H1 (cell line): ENCODE results near the gene COLEC11. TPM values are rescaled to one million over a fixed set of nuclear protein-coding genes. Genes with fewer than 3 reads are reported as not detected.
A peak's percentile ranks its signal among the peaks of the same experiment; 100 is the strongest.

Experiments used
- CTCF ChIA-PET: fragments of 300-600 bp; sonication (Branson Sonifier 250); formaldehyde crosslinking; loops from one replicate; lab custom pipeline; 2021; ENCODE audit not compliant: partially characterized antibody; lab: Charles Lee
- POLR2A ChIA-PET: fragments of 300-600 bp; sonication (Branson Sonifier 250); formaldehyde crosslinking; loops from one replicate; lab custom pipeline; 2021; ENCODE audit warnings: inconsistent platforms; ENCODE audit not compliant: partially characterized antibody; lab: Charles Lee
- DNase-seq, 2 experiments: peaks; one replicate each; pipeline versions ENCODE4 v3.0.0 to v3.0.0-alpha.2; 2010 to 2022; ENCODE audit warnings: low spot score in 2 of 2, low read depth in 1 of 2, mixed read lengths in 1 of 2
- FAIRE-seq: peaks from 2 replicates; lab custom pipeline; 2011; peaks lifted over from hg19 to GRCh38; lab: Jason Lieb, UNC
- H2AFZ ChIP-seq: 2 replicates; pipeline ENCODE4 v1.8.1; 2012; ENCODE audit warnings: low read length, inconsistent platforms
- H2AK5ac ChIP-seq: 2 replicates; pipeline ENCODE4 v1.6.1; 2013; ENCODE audit warnings: low read depth, low read length
- H2BK120ac ChIP-seq: replicated peaks from 2 replicates; pipeline ENCODE3; 2013; ENCODE audit warnings: low read depth, low read length, inconsistent platforms
- H2BK12ac ChIP-seq: 2 replicates; pipeline ENCODE4 v1.6.1; 2013; ENCODE audit warnings: low read depth, low read length
- H2BK15ac ChIP-seq: 2 replicates; pipeline ENCODE4 v1.6.1; 2013; ENCODE audit warnings: low read length
- H2BK20ac ChIP-seq: 2 replicates; pipeline ENCODE4 v1.6.1; 2013; ENCODE audit warnings: low read length
- H2BK5ac ChIP-seq: 2 replicates; pipeline ENCODE4 v1.6.1; 2013; ENCODE audit warnings: low read depth, low read length
- H3K14ac ChIP-seq: 2 replicates; pipeline ENCODE4 v1.6.1; 2013; ENCODE audit warnings: inconsistent platforms; ENCODE audit not compliant: insufficient read length
- H3K18ac ChIP-seq: 2 replicates; pipeline ENCODE4 v1.6.1; 2013; ENCODE audit warnings: low read length; ENCODE audit errors: extremely low read depth
- H3K23ac ChIP-seq: 2 replicates; pipeline ENCODE4 v1.6.1; 2013; ENCODE audit warnings: inconsistent platforms; ENCODE audit not compliant: insufficient read length
- H3K23me2 ChIP-seq: 2 replicates; pipeline ENCODE4 v1.6.1; 2013; ENCODE audit warnings: low read depth, low read length
- H3K27ac ChIP-seq: 2 replicates; pipeline ENCODE4 v1.6.1; 2011; ENCODE audit warnings: low read depth, low read length, inconsistent platforms
- H3K27me3 ChIP-seq, 4 experiments: replicated peaks in 1 of 4; 1 replicate in 1 of 4; 2 replicates in 3 of 4; pipeline versions ENCODE4 v1.6.1 to v1.8.1; 2011 to 2013; ENCODE audit warnings: low read length in 3 of 4, mild to moderate bottlenecking in 3 of 4, inconsistent platforms in 2 of 4, mixed read lengths in 2 of 4, moderate library complexity in 1 of 4; ENCODE audit not compliant: control insufficient read depth in 3 of 4, insufficient read depth in 3 of 4; ENCODE audit errors: extremely low read depth in 1 of 4
- H3K36me3 ChIP-seq, 4 experiments: 2 replicates each; pipeline versions ENCODE4 v1.6.1 to v1.8.1; 2011 to 2013; ENCODE audit warnings: mild to moderate bottlenecking in 4 of 4, low read length in 3 of 4, moderate library complexity in 2 of 4, control low read depth in 1 of 4, inconsistent platforms in 1 of 4; ENCODE audit not compliant: insufficient read depth in 4 of 4, control insufficient read depth in 2 of 4
- H3K4ac ChIP-seq: replicated peaks from 2 replicates; pipeline ENCODE3; 2013; ENCODE audit warnings: low read length, low read depth, mixed read lengths, inconsistent platforms; ENCODE audit not compliant: insufficient read length
- H3K4me1 ChIP-seq, 4 experiments: replicated peaks in 1 of 4; 1 replicate in 1 of 4; 2 replicates in 3 of 4; pipeline versions ENCODE4 v1.6.1 to v1.8.1; 2011 to 2013; ENCODE audit warnings: low read length in 3 of 4, inconsistent platforms in 2 of 4, mixed read lengths in 1 of 4; ENCODE audit not compliant: insufficient read depth in 4 of 4, control insufficient read depth in 3 of 4
- H3K4me2 ChIP-seq, 2 experiments: 2 replicates each; pipeline versions ENCODE4 v1.6.1 to v1.8.1; 2011 to 2013; ENCODE audit warnings: low read depth in 2 of 2, low read length in 2 of 2, control low read depth in 1 of 2, inconsistent platforms in 1 of 2, mild to moderate bottlenecking in 1 of 2; ENCODE audit not compliant: insufficient read depth in 1 of 2
- H3K4me3 ChIP-seq, 4 experiments: fragments of 200-600, 300-600 bp in 1 of 4; sonication (generic), shearing (Covaris generic), sonication (Bioruptor Twin) in 1 of 4; 2 replicates each; pipeline versions ENCODE4 v1.5.1 to v1.8.1; 2011 to 2016; ENCODE audit warnings: low read length in 4 of 4, low read depth in 3 of 4, control low read depth in 2 of 4, inconsistent platforms in 2 of 4, mild to moderate bottlenecking in 2 of 4, mixed read lengths in 1 of 4, moderate library complexity in 1 of 4; ENCODE audit not compliant: insufficient read depth in 2 of 4; ENCODE audit errors: extremely low read depth in 1 of 4
- H3K56ac ChIP-seq: replicated peaks from 2 replicates; pipeline ENCODE3; 2013; ENCODE audit warnings: low read depth, mild to moderate bottlenecking, mixed read lengths, low read length, inconsistent platforms; ENCODE audit not compliant: insufficient read length
- H3K79me1 ChIP-seq: 2 replicates; pipeline ENCODE4 v1.6.1; 2013; ENCODE audit warnings: low read depth, low read length, control low read depth
- H3K79me2 ChIP-seq, 2 experiments: 2 replicates each; pipeline versions ENCODE4 v1.6.1 to v1.8.1; 2012 to 2013; ENCODE audit warnings: low read length in 2 of 2, mild to moderate bottlenecking in 2 of 2, inconsistent platforms in 1 of 2; ENCODE audit not compliant: insufficient read depth in 2 of 2, control insufficient read depth in 1 of 2
- H3K9ac ChIP-seq, 4 experiments: replicated peaks in 1 of 4; 1 replicate in 1 of 4; 2 replicates in 3 of 4; pipeline versions ENCODE4 v1.6.1 to v1.8.1; 2011 to 2013; ENCODE audit warnings: low read depth in 3 of 4, low read length in 3 of 4, control low read depth in 2 of 4, mild to moderate bottlenecking in 2 of 4, moderate library complexity in 2 of 4, inconsistent platforms in 1 of 4; ENCODE audit errors: extremely low read depth in 1 of 4
- H3K9me3 ChIP-seq, 2 experiments: 2 replicates each; pipeline versions ENCODE4 v1.6.1 to v1.8.1; 2012 to 2013; ENCODE audit warnings: mild to moderate bottlenecking in 2 of 2, moderate library complexity in 2 of 2, control low read depth in 1 of 2, inconsistent platforms in 1 of 2, low read depth in 1 of 2, low read length in 1 of 2, mixed read lengths in 1 of 2; ENCODE audit not compliant: insufficient read depth in 2 of 2
- H4K20me1 ChIP-seq, 2 experiments: replicated peaks in 1 of 2; 2 replicates each; pipeline versions ENCODE3 to v1.8.1; 2011 to 2013; ENCODE audit warnings: inconsistent platforms in 2 of 2, low read length in 2 of 2, mild to moderate bottlenecking in 1 of 2; ENCODE audit not compliant: insufficient read depth in 2 of 2, control insufficient read depth in 1 of 2
- H4K5ac ChIP-seq: 2 replicates; pipeline ENCODE4 v1.6.1; 2013; ENCODE audit warnings: low read length, low read depth, mixed read lengths, inconsistent platforms; ENCODE audit not compliant: insufficient read length
- H4K8ac ChIP-seq: 2 replicates; pipeline ENCODE4 v1.8.0; 2013; ENCODE audit warnings: mild to moderate bottlenecking, moderate library complexity, low read length, inconsistent platforms; ENCODE audit not compliant: insufficient read depth; ENCODE audit errors: extremely low read depth
- H4K91ac ChIP-seq: replicated peaks from 2 replicates; pipeline ENCODE3; 2013; ENCODE audit warnings: low read length, mixed read lengths, inconsistent platforms; ENCODE audit not compliant: insufficient read length
- EP300 ChIP-seq, 2 experiments: IDR thresholded peaks; 1 replicate in 1 of 2; 2 replicates in 1 of 2; pipeline ENCODE4 v1.6.1; 2011 to 2012; ENCODE audit warnings: low read depth in 2 of 2, low read length in 2 of 2, mild to moderate bottlenecking in 2 of 2, borderline replicate concordance in 1 of 2, inconsistent platforms in 1 of 2, moderate library complexity in 1 of 2
- PHF8 ChIP-seq: fragments of 200-600 bp; sonication (generic); conservative IDR thresholded peaks from 2 replicates; pipeline ENCODE4 v1.7.1; 2012; ENCODE audit warnings: low read depth, mild to moderate bottlenecking, inconsistent platforms, low read length, moderate library complexity
- TAF7 ChIP-seq: optimal IDR thresholded peaks from 2 replicates; pipeline ENCODE3; 2011; ENCODE audit warnings: low read depth, mild to moderate bottlenecking, inconsistent platforms, low read length, moderate library complexity, borderline replicate concordance
- ZNF274 ChIP-seq: IDR thresholded peaks from 2 replicates; pipeline ENCODE4 v1.7.0; 2012; ENCODE audit warnings: low read length, borderline replicate concordance; ENCODE audit errors: extremely low read depth
- WGBS, 2 experiments: shearing (Covaris generic) in 1 of 2; methylation state at CpG; one replicate each; pipeline versions ENCODE4 v1.1.6 to v1.1.7; 2013 to 2015; ENCODE audit warnings: low lambda C conversion rate in 2 of 2, mixed read lengths in 2 of 2, inconsistent platforms in 1 of 2, low coverage in 1 of 2, missing lambda C conversion rate in 1 of 2; ENCODE audit not compliant: insufficient replicate concordance in 2 of 2, insufficient coverage in 1 of 2, insufficient read length in 1 of 2; ENCODE audit errors: extremely low coverage in 1 of 2, missing lambda C conversion rate in 1 of 2; 5-methylcytosine and 5-hydroxymethylcytosine counted together
- polyA plus RNA-seq, 7 experiments: library from polyadenylated mRNA; depleted of rRNA in 3 of 7; stranded (reverse) in 5 of 7; unstranded in 2 of 7; fragments of >200 nt in 5 of 7; fragments of 200-250 nt in 2 of 7; gene quantifications; 1 replicate in 5 of 7; 2 replicates in 1 of 7; 4 replicates in 1 of 7; pipeline versions ENCODE4 v1.2.1 to v1.2.3, GENCODE V29; 2011 to 2013; ENCODE audit warnings: missing spikeins in 2 of 7, mixed read lengths in 2 of 7
- total RNA-seq: library from RNA; stranded (reverse); fragmentation: NEBNext Ultra II Directional; extraction: Animal tissue kit (Norgen Biotek cat#: 25700); gene quantifications from 2 replicates; pipeline ENCODE4 v1.2.1, GENCODE V29; 2021

Gene COLEC11
- total and polyA plus RNA-seq, 2 of the 8 experiments (the other 6 are each of a cell fraction or from before 2014, with no cell fraction given), result 0.47 to 0.80 TPM

- 0 out of 8 replicates have a peak overlapping the region, but pooled peaks of 1 of the 4 experiments have one; percentile 32 for H3K4me3 ChIP-seq
- no peaks in the 10 kb centered on the region for H3K36me3 ChIP-seq
- peaks cover 0 to 2% (median 0%) of the 10 kb centered on the region in 4 experiments; a peak in 1 of 7 replicates for H3K27me3 ChIP-seq
- H4K20me1 ChIP-seq, result no peaks in the 10 kb centered on the region
- no peak overlapping the region for H3K56ac ChIP-seq
- H2BK20ac ChIP-seq, result no peak overlapping the region
- H3K4me2 ChIP-seq, result peak overlapping the region in 1 of 2 experiments; percentile 56; a peak in 1 of 4 replicates
- H3K4me1 ChIP-seq, result peaks cover 0 to 14% (median 8%) of the 10 kb centered on the region in 4 experiments; a peak in 6 of 7 replicates
- H3K9ac ChIP-seq, result no peak overlapping the region
- H3K23ac ChIP-seq, result no peak overlapping the region
- no peak overlapping the region for H2AK5ac ChIP-seq
- H2AFZ ChIP-seq, result no peak overlapping the region
- TF ChIP-seq EP300 (IDR thresholded peaks at IDR 0.05; ENCODE audit: borderline replicate concordance in 1 of 2, low read depth in 2 of 2, low read length in 2 of 2) (no peak), ZNF274 (no peak), TAF7 (no peak), PHF8 (no peak)
- 0 out of 2 replicates have a peak overlapping the region, but pooled peaks have one; percentile 1 for H2BK15ac ChIP-seq
- H3K14ac ChIP-seq, result no peak overlapping the region
- H4K5ac ChIP-seq, result no peak overlapping the region
- no peak for FAIRE-seq
- no peak overlapping the region for H3K27ac ChIP-seq
- H4K91ac ChIP-seq, result no peak overlapping the region
- H3K18ac ChIP-seq, result no peak overlapping the region
- H4K8ac ChIP-seq, result no peak overlapping the region
- no peaks in the 10 kb centered on the region for H3K79me2 ChIP-seq
- no peak for DNase-seq
- CTCF ChIA-PET, result interaction anchor here (0.6 to 3.3 kb wide), 14 partner anchors 8 to 604 kb away, joined by 3 to 20 read pairs (median 8); no protein-coding TSS in a partner anchor
- no peaks in the 10 kb centered on the region; the same call in 1 of the 2 replicates for H3K79me1 ChIP-seq
- H3K4ac ChIP-seq, result no peak overlapping the region
- H2BK120ac ChIP-seq, result no peak overlapping the region
- POLR2A ChIA-PET, result interaction anchor here (1.1 to 4.6 kb wide), 8 partner anchors 8 to 122 kb away, joined by 4 to 34 read pairs (median 10); partner anchors contain the start of genes COLEC11 and RNASEH1
- H2BK5ac ChIP-seq, result no peak overlapping the region
- peak overlapping the region; percentile 35; the same call in 1 of the 2 replicates for H2BK12ac ChIP-seq
- H3K23me2 ChIP-seq, result peaks cover 7% of the 10 kb centered on the region; the same call in 1 of the 2 replicates
- H3K9me3 ChIP-seq, result no peaks in the 10 kb centered on the region; a peak in 1 of 4 replicates
- WGBS, 2 experiments, result 78% methylated on average over 20 of the region's 20 CpGs; no CpG with 5 or more reads in 1 of the 2 experiments
Observed at GRCh38 chr2:3650140-3650920, 55.4 kb downstream of the COLEC11 start.
